Erythroblast (primary cell): ENCODE data around the gene NSRP1.

ENCODE experiments used
- DNase-seq, 2 experiments: peaks; one replicate each; lab custom pipeline; 2025; lab: John Stamatoyannopoulos, UW
- GATA1 ChIP-seq: IDR thresholded peaks from 2 replicates; pipeline ENCODE4 v1.6.1; 2011; ENCODE audit warnings: low read depth, mild to moderate bottlenecking, control low read depth, low read length, moderate library complexity
- POLR2A ChIP-seq: IDR thresholded peaks from 2 replicates; pipeline ENCODE4 v1.6.1; 2011; ENCODE audit warnings: mild to moderate bottlenecking, low read length

NSRP1 gene

DNA sequence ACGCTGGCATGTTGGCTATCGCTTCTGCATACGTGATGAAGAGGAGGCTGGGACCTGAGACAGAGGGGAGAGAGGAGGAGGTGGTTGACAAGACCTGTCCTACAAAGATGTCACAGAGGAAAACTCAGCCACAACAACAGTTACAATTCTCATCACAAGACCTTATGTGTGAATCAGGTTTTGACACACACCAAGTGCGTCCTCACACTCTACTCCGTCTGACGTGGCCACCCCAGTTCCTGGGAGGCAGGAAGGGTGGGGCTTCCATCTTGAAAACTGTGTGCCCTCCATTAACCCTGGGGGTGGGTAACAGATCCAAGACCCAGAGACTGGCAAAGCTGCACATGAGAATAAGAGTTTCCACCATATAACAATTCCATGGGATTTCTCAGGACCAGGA, 94.8 kb downstream of the NSRP1 start:
- DNase-seq = no peak
- TF ChIP-seq GATA1 (no peak), POLR2A (no peak)

DNA sequence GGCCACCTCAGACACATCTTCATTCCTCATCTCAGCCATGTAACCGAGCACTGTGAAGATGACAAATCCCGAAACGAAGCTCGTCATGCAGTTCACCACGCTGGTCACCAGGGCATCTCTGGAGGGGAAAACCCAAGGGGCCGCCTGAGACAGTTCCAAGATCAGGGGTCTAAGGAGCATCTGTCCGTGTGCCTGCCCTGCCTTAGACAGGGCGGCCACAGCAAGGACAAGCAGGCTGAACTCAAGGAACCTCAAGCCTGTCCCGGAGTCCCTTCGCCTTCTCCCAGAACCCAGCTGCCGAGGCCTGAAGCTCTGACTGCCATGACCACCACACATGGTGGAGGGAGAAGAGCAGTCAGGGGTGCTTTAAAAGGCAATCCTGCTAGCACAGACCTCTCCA, 96.1 kb downstream of the NSRP1 start:
- no peak for DNase-seq
- TF ChIP-seq POLR2A = no peak
- TF ChIP-seq GATA1 = no peak

DNA sequence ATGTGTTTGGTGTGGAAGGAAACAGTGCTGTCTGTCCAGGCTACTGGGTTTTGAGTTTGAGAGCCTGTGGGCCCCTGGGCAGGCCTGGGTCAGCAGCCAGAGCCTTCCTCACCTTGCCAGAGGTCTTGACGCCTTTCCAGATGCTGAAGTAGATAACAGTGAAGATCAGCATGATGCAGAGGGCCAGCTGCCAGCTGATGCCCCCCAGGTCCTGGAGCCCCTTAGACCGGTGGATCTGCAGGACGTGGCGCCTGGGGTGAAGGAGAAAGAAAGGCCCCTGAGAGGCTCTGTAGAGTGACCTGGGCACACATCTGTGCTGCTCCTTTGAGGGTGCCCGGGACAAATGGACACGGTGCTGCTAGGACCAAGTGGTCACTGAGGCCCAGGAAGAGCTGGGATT, 100.4 kb downstream of the NSRP1 start:
- DNase-seq = no peak
- TF ChIP-seq GATA1 (no peak), POLR2A (no peak)

DNA sequence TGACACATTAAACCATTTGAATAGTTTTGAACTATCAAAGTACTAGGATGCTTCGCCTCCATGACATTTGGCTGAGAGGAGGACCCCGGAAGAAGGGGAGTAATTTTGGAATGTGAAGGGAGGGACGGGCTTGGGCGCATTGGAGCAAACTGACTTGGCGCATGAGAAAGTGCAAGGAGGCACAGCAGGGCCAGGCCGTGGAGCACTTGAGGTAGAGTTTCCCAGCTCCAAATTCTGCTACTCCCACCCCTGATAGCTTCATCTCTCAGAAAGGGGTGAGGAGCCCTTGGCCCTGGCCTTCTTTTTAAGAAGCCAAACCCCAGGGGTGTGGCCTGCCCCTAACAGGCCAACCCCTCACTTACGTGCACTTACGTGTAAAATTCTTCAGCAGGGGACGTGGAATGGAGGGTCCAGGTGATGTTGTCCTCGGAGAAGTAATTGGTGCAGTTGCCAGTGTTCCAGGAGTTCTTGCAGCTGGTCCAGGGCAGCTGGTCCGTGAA, 101.2 kb downstream of the NSRP1 start:
- TF ChIP-seq GATA1 = no peak
- TF ChIP-seq POLR2A = no peak
- no peak for DNase-seq

DNA sequence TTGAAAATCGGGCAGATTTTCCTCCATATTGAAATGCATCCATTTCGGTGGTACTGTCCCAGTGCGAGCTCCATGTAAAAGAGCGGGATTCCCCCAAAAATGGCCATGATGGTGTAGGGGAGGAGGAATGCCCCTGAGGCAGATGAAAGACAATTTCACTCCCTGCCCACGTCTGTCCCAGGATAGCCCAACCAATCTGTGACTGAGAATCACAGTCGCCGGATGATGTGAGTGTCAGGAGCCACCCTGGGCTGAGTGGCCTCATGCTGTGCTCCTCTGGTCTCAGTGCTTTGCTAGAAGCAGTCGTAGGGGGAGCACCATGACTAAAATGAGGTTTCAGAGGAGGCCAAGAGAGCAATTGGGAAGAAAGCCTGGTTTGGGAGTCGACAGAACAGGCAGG, 102.2 kb downstream of the NSRP1 start:
- no peak for DNase-seq
- TF ChIP-seq GATA1 = no peak
- no peak for TF ChIP-seq POLR2A

DNA sequence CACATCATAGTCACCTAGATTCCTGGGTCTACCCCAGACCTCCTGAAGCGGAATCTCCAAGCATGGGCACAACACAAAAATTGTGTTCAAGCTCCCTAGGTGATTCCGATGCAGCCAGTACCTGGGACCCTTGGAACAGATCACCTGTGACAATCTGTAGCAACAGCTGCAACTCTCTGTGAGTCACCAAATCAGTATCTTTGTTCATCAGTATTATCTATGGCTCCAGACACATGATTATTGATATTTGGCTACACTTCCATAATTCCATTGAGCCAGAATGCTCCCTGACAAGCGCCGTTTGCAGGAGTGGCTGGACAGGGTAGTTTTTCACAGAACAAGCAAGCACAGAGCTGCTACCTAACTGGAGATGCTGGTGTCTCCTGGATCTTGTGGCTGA, 102.7 kb downstream of the NSRP1 start:
- TF ChIP-seq POLR2A = no peak
- TF ChIP-seq GATA1 = no peak
- no peak for DNase-seq

DNA sequence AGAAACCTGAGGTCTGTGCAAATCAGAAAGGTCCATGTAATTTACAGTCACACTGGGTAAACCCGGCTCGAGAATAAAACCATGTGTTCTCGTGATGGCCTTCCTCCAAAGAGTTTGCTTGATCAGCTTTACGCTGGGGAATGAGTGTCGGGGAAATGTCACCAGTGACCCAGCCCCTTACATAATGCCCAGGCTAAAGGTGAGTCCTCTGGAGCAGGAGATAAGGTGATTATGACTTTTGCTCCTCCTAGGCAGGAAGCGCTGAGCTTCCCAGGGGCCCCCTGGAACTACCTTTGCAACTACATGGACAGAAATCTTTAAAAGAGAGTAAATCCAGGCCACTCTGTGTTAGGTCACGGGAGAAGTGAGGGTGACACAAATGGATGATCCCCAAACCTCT, 103.2 kb downstream of the NSRP1 start:
- no peak for TF ChIP-seq GATA1
- no peak for TF ChIP-seq POLR2A
- no peak for DNase-seq

DNA sequence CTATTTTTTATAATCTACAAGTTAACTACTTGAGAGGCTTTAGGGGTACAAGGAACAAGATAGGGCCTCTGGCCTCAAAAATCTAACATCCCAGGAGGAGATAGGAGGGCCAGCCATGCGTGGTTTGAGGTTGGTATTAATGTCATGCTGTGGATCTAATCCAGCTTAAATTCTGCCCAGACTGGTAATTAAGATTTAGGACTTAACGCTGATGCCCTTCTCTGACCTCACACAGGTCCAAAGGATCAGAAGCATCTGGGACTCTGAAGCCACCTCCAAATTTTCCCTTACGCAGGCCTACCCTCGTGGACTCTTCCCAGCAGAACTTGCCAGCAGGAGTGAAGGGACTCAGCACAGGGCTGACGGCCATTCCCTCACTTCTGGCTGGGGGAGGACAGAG, 103.8 kb downstream of the NSRP1 start:
- no peak for DNase-seq
- TF ChIP-seq POLR2A (no peak), GATA1 (no peak)

DNA sequence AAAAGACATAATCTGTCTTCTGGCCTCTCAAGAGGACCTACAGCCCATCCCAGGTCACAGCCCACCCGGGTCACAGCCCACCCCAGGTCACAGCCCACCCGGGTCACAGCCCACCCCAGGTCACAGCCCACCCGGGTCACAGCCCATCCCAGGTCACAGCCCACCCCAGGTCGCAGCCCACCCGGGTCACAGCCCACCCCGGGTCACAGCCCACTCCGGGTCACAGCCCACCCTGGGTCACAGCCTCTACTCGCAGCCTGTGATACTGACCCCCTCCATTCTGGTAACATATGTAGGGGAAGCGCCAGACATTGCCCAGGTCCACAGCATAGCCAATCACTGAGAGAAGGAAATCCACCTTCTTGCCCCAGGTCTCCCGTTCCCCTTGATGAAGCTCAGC, 104.7 kb downstream of the NSRP1 start:
- TF ChIP-seq POLR2A (no peak), GATA1 (no peak)
- DNase-seq = no peak

DNA sequence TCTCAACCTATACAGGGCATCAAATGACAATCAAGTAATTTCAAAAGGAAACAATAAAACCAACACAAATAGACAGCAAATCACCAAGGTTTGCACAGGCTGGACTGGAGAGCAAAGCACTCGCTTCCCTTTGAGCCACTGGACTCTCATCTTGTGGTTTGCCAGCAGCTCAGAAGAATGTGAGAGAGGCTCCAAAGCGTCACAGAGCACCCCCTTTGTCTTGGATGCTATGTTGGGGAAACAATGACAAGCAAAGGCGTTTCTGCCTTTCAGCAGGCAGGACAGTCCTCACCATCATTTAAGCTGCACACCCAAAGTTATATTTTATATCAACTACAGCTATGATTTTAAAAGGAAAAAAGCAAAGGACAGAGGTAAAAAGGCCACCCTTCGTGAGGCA, 105.6 kb downstream of the NSRP1 start:
- no peak for TF ChIP-seq GATA1
- no peak for TF ChIP-seq POLR2A

DNA sequence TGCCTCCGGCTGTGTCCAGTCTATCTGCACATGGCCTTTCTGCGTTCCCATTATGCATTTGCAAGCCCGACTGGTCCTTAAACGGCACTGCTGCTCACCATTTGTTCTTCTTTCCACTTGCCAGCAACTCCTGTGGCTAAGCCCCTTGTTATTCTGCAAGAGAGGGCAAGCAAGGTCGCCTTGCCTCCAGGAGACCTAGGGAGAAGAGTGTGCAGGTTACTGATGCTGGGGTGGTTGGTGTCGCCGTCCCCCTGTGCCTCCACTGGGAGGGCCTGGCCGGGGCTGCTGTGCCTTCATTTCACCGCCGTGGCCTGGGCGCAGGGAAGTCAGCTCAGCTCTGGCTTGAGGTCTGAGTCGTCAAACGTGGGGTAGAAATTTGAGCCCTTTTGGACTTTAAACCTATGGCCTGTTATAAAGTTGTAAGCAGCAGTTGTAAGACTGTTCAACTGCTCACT, 106.1 kb downstream of the NSRP1 start:
- DNase-seq = no peak
- no peak for TF ChIP-seq GATA1
- TF ChIP-seq POLR2A = no peak

More for the DNA sequence above, 105.6 kb downstream of the NSRP1 start:
- DNase-seq = no peak

DNA sequence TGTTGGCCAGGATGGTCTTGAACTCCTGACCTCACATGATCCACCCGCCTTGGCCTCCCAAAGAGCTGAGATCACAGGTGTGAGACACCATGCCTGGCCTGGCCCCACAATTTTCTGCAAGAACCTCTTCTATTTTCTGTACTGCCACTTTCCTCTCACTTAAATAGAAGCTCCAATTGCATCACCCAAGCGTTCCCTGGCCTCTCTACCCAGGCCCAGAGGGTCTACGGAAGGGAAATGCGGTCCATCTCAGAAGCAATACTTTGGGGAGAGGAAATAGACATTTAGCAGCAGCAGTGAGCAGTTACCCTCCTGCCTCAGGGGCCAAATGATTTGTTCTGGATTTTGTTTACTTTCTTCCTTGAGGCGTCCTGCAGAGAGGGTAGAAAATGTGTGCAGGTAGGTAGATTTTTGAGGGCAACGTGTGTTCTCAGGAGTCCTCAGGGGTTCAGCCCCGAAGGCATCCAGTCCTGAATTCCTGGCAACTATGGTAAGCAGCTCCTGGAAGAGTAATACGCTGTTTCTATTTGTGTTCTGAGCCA, 107.9 kb downstream of the NSRP1 start:
- DNase-seq = no peak
- TF ChIP-seq POLR2A = no peak
- no peak for TF ChIP-seq GATA1

DNA sequence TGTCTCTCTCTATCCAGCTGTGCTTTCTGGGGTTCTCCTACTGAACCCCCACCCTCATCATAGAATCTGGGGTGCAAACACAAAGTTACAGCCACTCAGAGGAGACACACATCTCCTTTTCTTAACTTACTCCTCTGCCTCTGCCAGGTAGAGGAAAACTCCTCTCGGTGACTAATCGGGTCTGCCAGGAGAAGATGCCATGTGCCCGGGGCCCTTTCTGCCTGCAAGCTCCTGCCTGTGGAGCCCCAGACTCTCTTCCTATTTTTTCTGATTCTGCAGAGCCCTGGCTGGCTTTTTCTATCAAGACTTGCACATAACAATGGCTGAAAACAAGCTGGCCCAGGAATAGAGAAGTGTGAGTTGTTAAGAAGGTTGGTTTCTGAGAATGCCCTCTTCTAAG, 108.5 kb downstream of the NSRP1 start:
- DNase-seq = no peak
- TF ChIP-seq POLR2A = no peak
- TF ChIP-seq GATA1 = no peak

DNA sequence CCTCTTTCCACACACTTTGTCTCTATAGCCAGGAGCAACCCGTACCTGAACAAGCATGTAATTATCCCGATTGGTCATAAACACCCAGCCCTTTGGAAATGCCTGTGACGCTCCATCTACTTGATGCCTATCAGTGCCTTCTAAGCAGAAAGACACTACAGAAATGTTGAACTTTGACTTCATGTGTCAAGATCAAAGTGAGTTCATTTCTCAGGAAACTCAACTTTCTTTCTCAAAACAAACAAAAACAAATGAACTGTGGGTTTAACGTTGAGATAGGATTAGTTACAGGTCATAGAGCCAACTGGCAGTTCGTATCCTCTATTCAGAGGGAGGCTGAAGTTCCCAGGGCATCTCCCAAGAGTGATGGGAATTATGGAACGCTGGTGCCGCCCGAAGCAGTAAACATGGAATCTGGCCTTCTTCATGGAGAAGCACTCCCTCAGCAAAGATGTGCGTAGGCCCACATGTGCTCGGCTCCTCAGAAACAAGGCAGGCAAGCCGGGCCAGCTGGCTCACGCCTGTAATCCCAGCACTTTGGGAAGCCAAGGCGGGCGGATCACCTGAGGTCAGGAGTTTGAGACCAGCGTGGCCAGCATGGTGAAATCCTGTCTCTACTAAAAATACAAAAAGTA, 109.4 kb downstream of the NSRP1 start:
- TF ChIP-seq GATA1 (no peak), POLR2A (no peak)

DNA sequence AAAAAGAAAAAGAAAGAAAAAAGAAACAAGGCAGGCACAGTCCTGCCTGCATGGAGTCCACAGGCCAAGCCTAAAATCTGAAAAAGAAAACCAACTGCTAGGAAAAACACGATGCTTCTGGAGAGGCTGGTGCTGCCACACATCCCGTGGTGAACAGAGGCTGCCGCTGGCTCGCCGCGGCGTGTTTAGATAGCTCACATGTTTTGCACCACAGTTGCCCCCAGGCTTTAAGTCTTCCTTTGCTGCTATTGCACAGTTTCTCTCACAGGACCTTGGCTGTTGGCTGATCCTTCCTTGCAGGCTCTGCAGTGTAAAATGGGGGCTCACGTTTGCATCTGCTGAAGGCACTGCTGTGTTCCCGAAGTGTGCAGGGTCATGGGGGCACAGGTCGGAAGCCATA, 110.3 kb downstream of the NSRP1 start:
- DNase-seq = no peak
- TF ChIP-seq POLR2A (no peak), GATA1 (no peak)

More for the DNA sequence above, 109.4 kb downstream of the NSRP1 start:
- no peak for DNase-seq
